ENCODE results near the gene B3GNT5.

The B3GNT5 gene

GRCh38 chr3:183212096-183212495, 41.0 kb upstream of the B3GNT5 start:
- Histone ChIP-seq H3K4me3 (no peak overlapping the region), H3K27ac (no peak overlapping the region)
- no peak for TF ChIP-seq CTCF (IDR thresholded peaks at IDR 0.05)

GRCh38 chr3:183212565-183212964, 40.5 kb upstream of the B3GNT5 start:
- no peak overlapping the region for H3K27ac ChIP-seq
- DNase-seq (ENCODE audit: low spot score) = no peak
- no peak overlapping the region for H3K4me3 ChIP-seq
- no peak for TF ChIP-seq CTCF (IDR thresholded peaks at IDR 0.05)

More at GRCh38 chr3:183212096-183212495, 41.0 kb upstream of the B3GNT5 start:
- DNase-seq (ENCODE audit: low spot score) = no peak

DNA sequence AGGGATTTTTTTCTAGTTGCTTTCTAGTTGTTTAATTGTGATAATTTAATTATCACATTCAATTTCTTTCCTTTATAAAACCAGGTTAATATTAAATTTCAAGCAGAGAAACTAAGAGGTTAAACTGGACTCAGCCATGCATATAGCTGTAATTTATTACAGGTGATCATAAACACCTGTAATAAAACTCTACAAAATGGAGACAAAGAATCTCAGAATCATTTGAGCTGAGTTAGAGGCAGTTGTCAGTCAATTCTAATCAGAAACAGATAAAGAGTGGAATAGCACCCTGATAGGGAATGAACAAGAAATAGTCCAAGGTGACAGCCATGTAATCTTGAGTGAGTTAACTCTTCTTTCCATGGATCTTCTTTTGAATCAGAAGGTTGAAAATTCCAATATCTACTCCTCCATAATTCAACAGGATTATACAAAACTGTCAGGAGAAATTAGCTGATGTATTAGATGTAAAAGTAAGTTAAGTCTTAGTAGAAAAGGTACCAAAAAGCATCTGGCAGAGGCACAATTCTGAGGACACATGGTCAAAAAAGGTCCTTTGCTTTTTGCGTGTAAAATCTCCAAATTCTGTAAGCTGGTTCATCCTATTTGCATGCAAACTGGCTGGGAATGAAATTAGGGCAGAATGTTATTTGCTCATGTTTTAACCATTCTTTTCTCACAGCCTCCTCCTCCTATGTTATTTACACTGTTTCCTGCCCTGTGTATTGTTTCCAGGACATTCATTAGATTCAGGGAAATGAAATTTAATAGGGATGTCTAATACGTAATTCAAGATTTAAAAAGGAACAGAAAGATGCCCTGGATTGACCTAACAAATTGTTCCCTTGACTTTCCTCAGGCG, 39.4 kb upstream of the B3GNT5 start:
- no peak for TF ChIP-seq CTCF (IDR thresholded peaks at IDR 0.05)
- Histone ChIP-seq H3K4me3 (no peak overlapping the region), H3K27ac (no peak overlapping the region)
- no peak for DNase-seq (ENCODE audit: low spot score)

DNA sequence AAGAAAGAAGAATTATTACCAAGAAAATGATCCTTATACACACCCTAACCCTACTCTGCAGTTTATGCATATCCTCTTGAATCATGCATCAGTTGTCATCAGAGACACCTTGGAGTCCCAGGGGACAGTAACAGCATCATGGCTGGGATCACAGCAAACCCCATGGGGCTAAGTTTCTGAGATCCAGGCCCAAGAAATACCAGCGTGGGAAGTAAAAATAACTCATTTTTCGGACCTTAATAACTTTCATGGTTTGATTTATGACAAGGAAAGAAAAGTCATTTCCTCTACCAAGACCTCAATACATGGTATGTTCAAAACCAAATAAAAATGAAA, 38.8 kb upstream of the B3GNT5 start:
- Histone ChIP-seq H3K4me3 (no peak overlapping the region), H3K27ac (no peak overlapping the region)
- DNase-seq (ENCODE audit: low spot score) = no peak

DNA sequence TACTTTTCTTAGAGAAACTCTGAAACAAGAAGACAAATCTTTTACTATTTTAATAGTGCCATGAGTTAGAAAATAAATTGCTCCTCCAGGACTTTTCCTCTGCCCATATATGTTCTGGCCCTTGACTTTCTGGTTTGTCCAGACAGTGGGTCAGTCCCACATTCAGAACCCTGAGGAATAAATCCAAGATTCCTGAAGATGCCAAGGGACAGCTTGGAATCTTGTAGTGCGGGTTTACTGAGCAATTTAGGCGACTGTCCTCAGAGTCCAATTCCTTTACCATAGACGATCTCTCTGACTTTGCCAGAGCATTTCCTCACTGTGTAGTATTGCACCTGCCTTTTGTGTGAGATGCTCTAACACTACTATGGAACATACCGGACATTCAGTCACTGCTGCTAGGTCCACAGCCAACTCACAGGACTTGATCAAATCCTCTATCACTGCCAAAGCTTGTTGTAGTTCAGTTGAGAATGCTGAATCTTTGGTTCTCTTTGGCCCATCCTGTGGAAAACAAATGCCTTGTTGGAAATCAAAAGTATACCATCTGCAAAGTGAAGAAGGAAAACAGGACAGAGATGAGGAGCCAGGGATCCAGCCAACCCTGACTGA, 37.4 kb upstream of the B3GNT5 start:
- DNase-seq (ENCODE audit: low spot score) = no peak
- no peak for TF ChIP-seq CTCF (IDR thresholded peaks at IDR 0.05)
- Histone ChIP-seq H3K4me3 (no peak overlapping the region), H3K27ac (no peak overlapping the region)

More for the DNA sequence above, 38.8 kb upstream of the B3GNT5 start:
- TF ChIP-seq CTCF (IDR thresholded peaks at IDR 0.05) = no peak

GRCh38 chr3:183217548-183218332, 35.3 kb upstream of the B3GNT5 start:
- TF ChIP-seq CTCF (IDR thresholded peaks at IDR 0.05) = no peak
- H3K27ac ChIP-seq = no peak overlapping the region
- H3K4me3 ChIP-seq = no peak overlapping the region
- no peak for DNase-seq (ENCODE audit: low spot score)

Data from coronary artery (tissue), 2 donors.